Activated CD8-positive, alpha-beta T cell treated with anti-CD3 and anti-CD28 coated beads for 36 hours (primary cell): ENCODE data around the gene CXCR4. TPM values are rescaled to one million over a fixed set of nuclear protein-coding genes. Genes with fewer than 3 reads are reported as not detected.

Experiments used
- ATAC-seq: fragments of 200-7000 bp; cut with Tn5 transposase; one replicate; pipeline ENCODE4 v1.10.0; 2021; ENCODE audit warnings: mild to moderate bottlenecking, moderate library complexity
- CTCF ChIA-PET: fragments of 350-600 bp; sonication (Branson Sonifier 250); formaldehyde crosslinking; loops from one replicate; lab custom pipeline; 2021; ENCODE audit warnings: antibody characterized with exemption; lab: Charles Lee
- POLR2A ChIA-PET: fragments of 350-600 bp; sonication (Branson Sonifier 250); formaldehyde crosslinking; loops from one replicate; lab custom pipeline; 2021; ENCODE audit warnings: antibody characterized with exemption; lab: Charles Lee
- DNase-seq: peaks from one replicate; pipeline ENCODE4 v3.0.0-alpha.2; 2020
- H3K27ac Mint-ChIP-seq: one replicate; pipeline ENCODE4 v1.8.0; 2021; ENCODE audit warnings: mild to moderate bottlenecking, mixed read lengths
- H3K27me3 Mint-ChIP-seq: one replicate; pipeline ENCODE4 v1.8.0; 2021; ENCODE audit warnings: mixed read lengths
- H3K36me3 Mint-ChIP-seq: one replicate; pipeline ENCODE4 v1.8.0; 2021; ENCODE audit warnings: low read depth, mixed read lengths
- H3K4me1 Mint-ChIP-seq: one replicate; pipeline ENCODE4 v1.8.0; 2021; ENCODE audit warnings: low read depth, mixed read lengths
- H3K4me3 Mint-ChIP-seq: one replicate; pipeline ENCODE4 v1.8.0; 2021; ENCODE audit warnings: mild to moderate bottlenecking, moderate library complexity, mixed read lengths
- H3K9me3 Mint-ChIP-seq: one replicate; pipeline ENCODE4 v1.8.0; 2021; ENCODE audit warnings: mixed read lengths
- intact Hi-C: fragments of 100-400 bp; cut with micrococcal nuclease; formaldehyde crosslinking; loops from one replicate; pipeline ENCODE4 v1.10.0; 2022
- total RNA-seq, 2 experiments: library from RNA; stranded (reverse); gene quantifications; one replicate each; pipeline ENCODE4 v1.2.3, GENCODE V29; 2021
- TF ChIP-seq, protein P1 (sequence below): fragments of 200-600 bp; IDR thresholded peaks from one replicate; pipeline ENCODE4 v1.8.0; 2022; ENCODE audit warnings: antibody characterized with exemption, mild to moderate bottlenecking

CXCR4 gene
- total RNA-seq, 2 experiments from 2014 or later, result 97.0 to 103 TPM

DNA sequence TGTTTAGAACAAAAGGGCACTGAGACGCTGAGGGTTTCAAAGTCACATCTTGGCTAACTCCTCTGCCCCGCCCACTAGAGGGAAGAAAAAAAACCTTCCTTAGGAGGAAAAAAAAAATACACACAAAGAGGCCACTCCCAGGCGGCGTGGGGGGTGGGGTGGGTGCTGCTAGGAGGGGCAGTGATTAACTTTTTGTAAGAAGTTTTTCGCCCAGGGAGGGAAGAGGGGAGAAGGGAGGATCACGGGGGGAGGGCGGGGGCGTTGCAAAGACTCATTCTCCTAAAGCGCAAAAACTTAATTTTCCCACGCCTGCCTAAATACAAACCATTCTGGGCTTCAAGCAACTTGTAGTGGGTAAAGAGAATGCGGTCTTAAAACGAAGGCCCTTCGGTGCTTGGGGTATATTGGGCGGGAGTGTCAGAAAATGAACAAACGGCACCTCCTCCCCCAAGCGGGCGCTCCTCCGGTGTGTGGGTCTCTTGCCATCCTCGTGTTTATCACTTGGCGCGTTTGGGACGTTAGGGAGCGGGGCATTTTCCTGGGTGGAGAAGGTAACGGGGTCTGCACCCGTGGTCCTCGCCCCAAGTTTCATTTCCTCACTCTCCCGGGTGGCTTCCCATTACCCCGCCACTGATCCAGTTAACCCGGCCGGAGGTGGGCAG is 1.7 kb downstream of the CXCR4 start:
- CTCF ChIA-PET, result no interaction called here
- H3K4me1 Mint-ChIP-seq, result peaks cover 46% of the 10 kb centered on the region
- intact Hi-C loops, result loop anchor here (2.0 to 5.0 kb wide), 4 partner anchors 65 to 266 kb away; partner anchors contain the start of gene DARS1
- H3K27me3 Mint-ChIP-seq, result no peaks in the 10 kb centered on the region
- TF ChIP-seq, protein P1, sequence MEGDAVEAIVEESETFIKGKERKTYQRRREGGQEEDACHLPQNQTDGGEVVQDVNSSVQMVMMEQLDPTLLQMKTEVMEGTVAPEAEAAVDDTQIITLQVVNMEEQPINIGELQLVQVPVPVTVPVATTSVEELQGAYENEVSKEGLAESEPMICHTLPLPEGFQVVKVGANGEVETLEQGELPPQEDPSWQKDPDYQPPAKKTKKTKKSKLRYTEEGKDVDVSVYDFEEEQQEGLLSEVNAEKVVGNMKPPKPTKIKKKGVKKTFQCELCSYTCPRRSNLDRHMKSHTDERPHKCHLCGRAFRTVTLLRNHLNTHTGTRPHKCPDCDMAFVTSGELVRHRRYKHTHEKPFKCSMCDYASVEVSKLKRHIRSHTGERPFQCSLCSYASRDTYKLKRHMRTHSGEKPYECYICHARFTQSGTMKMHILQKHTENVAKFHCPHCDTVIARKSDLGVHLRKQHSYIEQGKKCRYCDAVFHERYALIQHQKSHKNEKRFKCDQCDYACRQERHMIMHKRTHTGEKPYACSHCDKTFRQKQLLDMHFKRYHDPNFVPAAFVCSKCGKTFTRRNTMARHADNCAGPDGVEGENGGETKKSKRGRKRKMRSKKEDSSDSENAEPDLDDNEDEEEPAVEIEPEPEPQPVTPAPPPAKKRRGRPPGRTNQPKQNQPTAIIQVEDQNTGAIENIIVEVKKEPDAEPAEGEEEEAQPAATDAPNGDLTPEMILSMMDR, result no peak
- POLR2A ChIA-PET, result interaction anchor here (1.2 to 4.0 kb wide), 10 partner anchors 15 to 265 kb away, joined by 3 to 19 read pairs (median 8); partner anchors contain the start of gene DARS1
- H3K9me3 Mint-ChIP-seq, result no peaks in the 10 kb centered on the region
- DNase-seq (peak; percentile 87), ATAC-seq (peak; percentile 11)
- H3K36me3 Mint-ChIP-seq, result peaks cover 39% of the 10 kb centered on the region
- H3K27ac Mint-ChIP-seq, result peak overlapping the region; percentile 75
- peak overlapping the region; percentile 96 for H3K4me3 Mint-ChIP-seq

DNA sequence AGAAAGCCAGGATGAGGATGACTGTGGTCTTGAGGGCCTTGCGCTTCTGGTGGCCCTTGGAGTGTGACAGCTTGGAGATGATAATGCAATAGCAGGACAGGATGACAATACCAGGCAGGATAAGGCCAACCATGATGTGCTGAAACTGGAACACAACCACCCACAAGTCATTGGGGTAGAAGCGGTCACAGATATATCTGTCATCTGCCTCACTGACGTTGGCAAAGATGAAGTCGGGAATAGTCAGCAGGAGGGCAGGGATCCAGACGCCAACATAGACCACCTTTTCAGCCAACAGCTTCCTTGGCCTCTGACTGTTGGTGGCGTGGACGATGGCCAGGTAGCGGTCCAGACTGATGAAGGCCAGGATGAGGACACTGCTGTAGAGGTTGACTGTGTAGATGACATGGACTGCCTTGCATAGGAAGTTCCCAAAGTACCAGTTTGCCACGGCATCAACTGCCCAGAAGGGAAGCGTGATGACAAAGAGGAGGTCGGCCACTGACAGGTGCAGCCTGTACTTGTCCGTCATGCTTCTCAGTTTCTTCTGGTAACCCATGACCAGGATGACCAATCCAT is 2.7 kb downstream of the CXCR4 start:
- Mint-ChIP-seq H3K4me1 (peaks cover 39% of the 10 kb centered on the region), H3K9me3 (no peaks in the 10 kb centered on the region)

DNA sequence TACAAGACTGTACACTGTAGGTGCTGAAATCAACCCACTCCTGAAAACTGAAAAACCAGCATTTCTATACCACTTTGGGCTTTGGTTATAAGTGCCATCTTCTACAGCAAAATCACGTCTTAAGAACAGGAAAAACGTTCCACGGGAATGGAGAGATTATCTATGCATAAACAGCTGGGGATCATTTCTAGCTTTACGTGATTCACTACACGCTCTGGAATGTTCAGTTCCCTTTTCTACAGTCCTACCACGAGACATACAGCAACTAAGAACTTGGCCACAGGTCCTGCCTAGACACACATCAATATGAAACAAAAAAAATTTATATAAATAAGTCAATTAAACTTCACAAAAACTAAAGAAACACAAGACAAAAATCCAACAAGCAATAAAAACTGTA is 3.6 kb downstream of the CXCR4 start:
- Mint-ChIP-seq H3K4me1 (peaks cover 34% of the 10 kb centered on the region), H3K36me3 (peaks cover 39% of the 10 kb centered on the region), H3K4me3 (peak overlapping the region; percentile 42), H3K27ac (peak overlapping the region; percentile 12), H3K9me3 (no peaks in the 10 kb centered on the region), H3K27me3 (no peaks in the 10 kb centered on the region)
- POLR2A ChIA-PET, result interaction anchor here (0.8 to 1.4 kb wide), 4 partner anchors 117 to 268 kb away, joined by 3 to 4 read pairs (median 4); partner anchors contain the start of gene DARS1
- DNase-seq (no peak), ATAC-seq (no peak)
- CTCF ChIA-PET, result interaction anchor here (1.1 to 1.5 kb wide), 2 partner anchors 124 to 200 kb away, joined by 3 to 4 read pairs; no protein-coding TSS in a partner anchor
- TF ChIP-seq, protein P1, result no peak
- intact Hi-C loops, result no loop called here

More for the DNA sequence above, 2.7 kb downstream of the CXCR4 start:
- peak overlapping the region; percentile 69 for H3K27ac Mint-ChIP-seq
- no peak for ATAC-seq
- DNase-seq, result peak; percentile 26
- CTCF ChIA-PET, result interaction anchor here (1.1 to 1.5 kb wide), 2 partner anchors 123 to 201 kb away, joined by 3 to 4 read pairs; no protein-coding TSS in a partner anchor
- POLR2A ChIA-PET, result interaction anchor here (0.6 to 1.4 kb wide), 6 partner anchors 14 to 267 kb away, joined by 3 to 4 read pairs (median 3); partner anchors contain the start of gene DARS1
- intact Hi-C loops, result loop anchor here (5.0 kb wide), 2 partner anchors 198 to 267 kb away; no protein-coding TSS in a partner anchor
- no peaks in the 10 kb centered on the region for H3K27me3 Mint-ChIP-seq
- TF ChIP-seq, protein P1, result no peak
- peaks cover 39% of the 10 kb centered on the region for H3K36me3 Mint-ChIP-seq
- peak overlapping the region; percentile 96 for H3K4me3 Mint-ChIP-seq

DNA sequence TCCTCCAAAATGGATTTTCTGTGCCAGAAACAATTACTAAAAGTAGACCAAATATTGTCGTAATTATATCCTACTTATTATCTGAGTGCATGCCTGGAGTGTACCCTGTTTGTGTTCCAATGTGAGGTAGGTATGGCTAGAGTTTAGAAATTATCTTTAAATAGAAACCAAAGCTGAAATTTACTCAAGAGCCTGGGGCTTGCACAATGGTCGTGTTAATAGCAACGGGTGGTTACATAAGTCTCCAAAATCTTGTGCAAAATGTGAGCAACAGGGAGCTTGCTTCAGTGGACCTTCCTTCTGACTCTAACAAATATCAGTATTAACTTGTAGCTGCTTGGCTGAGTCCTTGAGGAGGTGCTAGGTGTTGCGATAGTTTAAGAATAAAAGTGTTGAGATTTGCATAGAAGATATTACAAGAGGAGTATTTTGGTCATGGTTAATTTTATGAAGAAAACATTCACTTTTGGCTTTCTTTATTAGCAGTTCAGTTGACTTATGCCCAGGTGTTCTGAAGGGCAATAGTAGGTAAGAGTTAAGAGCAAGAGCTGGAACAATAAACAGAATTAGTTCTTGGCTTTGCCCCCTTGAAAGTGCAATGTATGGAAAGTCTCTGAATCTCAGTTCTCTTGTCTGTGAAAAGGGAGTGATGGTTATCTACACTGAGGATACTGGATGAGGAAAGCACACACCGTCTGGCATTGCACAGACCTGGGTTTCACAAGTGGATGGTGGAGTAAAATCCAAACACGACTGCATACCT is 4.6 kb downstream of the CXCR4 start:
- H3K4me3 Mint-ChIP-seq, result peak overlapping the region; percentile 42
- intact Hi-C loops, result no loop called here
- POLR2A ChIA-PET, result interaction anchor here (1.2 to 1.3 kb wide), 2 partner anchors 53 to 56 kb away, joined by 3 read pairs; no protein-coding TSS in a partner anchor

More for the DNA sequence above, 4.6 kb downstream of the CXCR4 start:
- ATAC-seq (no peak), DNase-seq (no peak)
- H3K27me3 Mint-ChIP-seq, result no peaks in the 10 kb centered on the region
- no peaks in the 10 kb centered on the region for H3K9me3 Mint-ChIP-seq
- TF ChIP-seq, protein P1, result no peak
- H3K27ac Mint-ChIP-seq, result no peak overlapping the region
- H3K36me3 Mint-ChIP-seq, result peaks cover 39% of the 10 kb centered on the region
- CTCF ChIA-PET, result interaction anchor here (1.3 kb wide), 1 partner anchor 271 kb away, joined by 4 read pairs; no protein-coding TSS in a partner anchor
- peaks cover 34% of the 10 kb centered on the region for H3K4me1 Mint-ChIP-seq
